K562 (cell line): ENCODE data around the gene LRP4. TPM values are rescaled to one million over a fixed set of nuclear protein-coding genes. Genes with fewer than 3 reads are reported as not detected.

Experiments used
- BHLHE40 ChIP-seq: IDR thresholded peaks from 2 replicates; pipeline ENCODE4 v1.6.1; 2011; ENCODE audit warnings: low read length, improper control_type of control experiment
- FOXA3 ChIP-seq, 2 experiments: fragments of 450-650 bp in 1 of 2; sonication (generic) in 1 of 2; formaldehyde crosslinking; IDR thresholded peaks in 1 of 2; conservative IDR thresholded peaks in 1 of 2; 2 replicates each; pipeline versions ENCODE4 v1.4.0 to v1.8.0; 2020 to 2022; ENCODE audit warnings: mild to moderate bottlenecking in 2 of 2, missing genetic modification reagents in 1 of 2
- IRF2 ChIP-seq: sonication (generic); formaldehyde crosslinking; IDR thresholded peaks from 2 replicates; pipeline ENCODE4 v1.8.1; 2022; ENCODE audit warnings: mild to moderate bottlenecking, missing genetic modification reagents
- JUND ChIP-seq, 2 experiments: IDR thresholded peaks; 2 replicates in 1 of 2; 3 replicates in 1 of 2; pipeline ENCODE4 v1.6.1; 2011; ENCODE audit warnings: borderline replicate concordance in 2 of 2, low read depth in 2 of 2, low read length in 2 of 2, improper control_type of control experiment in 1 of 2, missing biosample characterization in 1 of 2, missing genetic modification characterization in 1 of 2, missing genetic modification reagents in 1 of 2
- KLF6 ChIP-seq: fragments of 250-450 bp; sonication (Bioruptor Pico); IDR thresholded peaks from 2 replicates; pipeline ENCODE4 v1.4.0; 2020; ENCODE audit warnings: mild to moderate bottlenecking, moderate library complexity, borderline replicate concordance
- MAFG ChIP-seq: fragments of 450-650 bp; conservative IDR thresholded peaks from 2 replicates; pipeline ENCODE4 v1.6.1; 2016; ENCODE audit warnings: missing genetic modification characterization, missing compliant biosample characterization
- MTA3 ChIP-seq: fragments of 450-650 bp; formaldehyde crosslinking; IDR thresholded peaks from 2 replicates; pipeline ENCODE4 v1.6.1; 2017; ENCODE audit warnings: mild to moderate bottlenecking, borderline replicate concordance
- NFE2L1 ChIP-seq: fragments of 450-650 bp; IDR thresholded peaks from 2 replicates; pipeline ENCODE4 v1.6.1; 2016; ENCODE audit warnings: missing genetic modification characterization, low read depth, mild to moderate bottlenecking, missing compliant biosample characterization, moderate library complexity, borderline replicate concordance
- NR2C2 ChIP-seq, 2 experiments: fragments of 200-800 bp in 1 of 2; sonication (Bioruptor generic) in 1 of 2; sonication (generic) in 1 of 2; formaldehyde crosslinking in 1 of 2; IDR thresholded peaks; 2 replicates each; pipeline versions ENCODE4 v1.6.1 to v1.8.0; 2016 to 2022; ENCODE audit warnings: mild to moderate bottlenecking in 1 of 2, missing compliant biosample characterization in 1 of 2, missing genetic modification characterization in 1 of 2, missing genetic modification reagents in 1 of 2
- NR4A1 ChIP-seq, 2 experiments: fragments of 250-450 bp in 1 of 2; fragments of 450-650 bp in 1 of 2; sonication (Bioruptor Pico) in 1 of 2; IDR thresholded peaks; 2 replicates each; pipeline versions ENCODE4 v1.4.0 to v1.6.1; 2016 to 2020; ENCODE audit warnings: mild to moderate bottlenecking in 2 of 2, missing compliant biosample characterization in 1 of 2, missing genetic modification characterization in 1 of 2, moderate library complexity in 1 of 2
- RAD51 ChIP-seq: fragments of 450-650 bp; IDR thresholded peaks from 2 replicates; pipeline ENCODE4 v1.7.1; 2016; ENCODE audit warnings: low read depth, mild to moderate bottlenecking, borderline replicate concordance
- RBM17 ChIP-seq: fragments of 200-400 bp; formaldehyde crosslinking; IDR thresholded peaks from 2 replicates; pipeline ENCODE4 v1.6.1; 2017; ENCODE audit warnings: low read depth, mild to moderate bottlenecking, low read length, borderline replicate concordance
- RBM22 ChIP-seq: fragments of 200-400 bp; formaldehyde crosslinking; IDR thresholded peaks from 2 replicates; pipeline ENCODE4 v1.6.1; 2018; ENCODE audit warnings: low read length, low read depth; ENCODE audit not compliant: poor library complexity, severe bottlenecking
- SMAD3 ChIP-seq: fragments of 450-650 bp; formaldehyde crosslinking; conservative IDR thresholded peaks from 2 replicates; pipeline ENCODE4 v1.4.0; 2020; ENCODE audit warnings: mild to moderate bottlenecking
- TAF7 ChIP-seq: fragments of 450-650 bp; IDR thresholded peaks from 2 replicates; pipeline ENCODE4 v1.6.1; 2016; ENCODE audit warnings: missing genetic modification characterization, missing compliant biosample characterization
- polyA plus RNA-seq, 8 experiments: library from polyadenylated mRNA; depleted of rRNA in 4 of 8; stranded (reverse) in 5 of 8; unstranded in 3 of 8; fragments of >200 nt; fragmentation: Nextera tagmentation in 2 of 8; fragmentation: Illumina TruSeq in 1 of 8; extraction: Ambion mirVana in 2 of 8; extraction: Trizol in 1 of 8; gene quantifications; 2 replicates each; pipeline versions ENCODE4 v1.2.1 to v1.2.3, GENCODE V29; 2011 to 2014; ENCODE audit warnings: inconsistent platforms in 1 of 8, missing spikeins in 1 of 8
- total RNA-seq, 7 experiments: library from RNA; depleted of rRNA in 6 of 7; stranded (reverse); fragments of >200 nt in 6 of 7; fragmentation: Illumina TruSeq in 2 of 7; extraction: Trizol in 2 of 7; gene quantifications; 2 replicates each; pipeline versions ENCODE4 v1.2.1 to v1.2.3, GENCODE V29; 2011 to 2021; ENCODE audit warnings: low replicate concordance in 1 of 7
- TF ChIP-seq, protein P1 (sequence below), 2 experiments: fragments of 450-650 bp; IDR thresholded peaks; 2 replicates each; pipeline ENCODE4 v1.6.1; 2016; ENCODE audit warnings: mild to moderate bottlenecking in 2 of 2, borderline replicate concordance in 1 of 2, low read depth in 1 of 2, moderate library complexity in 1 of 2
- TF ChIP-seq, protein P2 (sequence below): sonication (generic); formaldehyde crosslinking; IDR thresholded peaks from 2 replicates; pipeline ENCODE4 v1.8.1; 2022; ENCODE audit warnings: missing genetic modification reagents

The LRP4 gene
- total and polyA plus RNA-seq, 9 of the 15 experiments (the other 6 are each of a cell fraction or from before 2014, with no cell fraction given), result 0.04 to 0.54 (median 0.10) TPM

DNA sequence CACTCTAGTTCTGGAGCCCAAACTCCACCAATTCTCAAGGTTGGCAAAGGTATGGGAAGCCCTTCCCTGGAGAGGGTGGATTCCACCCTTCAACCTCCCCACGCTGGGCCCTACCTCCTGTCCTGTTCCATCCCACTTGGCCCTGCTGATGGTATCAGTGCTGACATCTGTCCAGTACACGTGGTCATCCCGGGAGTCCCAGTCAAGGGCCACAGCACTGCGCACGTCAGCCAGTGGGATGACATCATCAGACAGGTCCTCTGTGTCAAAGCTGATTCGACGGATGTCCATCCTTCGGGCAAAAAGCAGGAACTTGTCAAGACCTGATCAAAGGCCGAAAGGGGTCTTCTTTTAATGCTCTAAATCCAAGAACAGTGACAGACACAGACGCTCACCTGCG lies 32.1 kb downstream of the LRP4 start (continued):
- TF ChIP-seq, protein P1, sequence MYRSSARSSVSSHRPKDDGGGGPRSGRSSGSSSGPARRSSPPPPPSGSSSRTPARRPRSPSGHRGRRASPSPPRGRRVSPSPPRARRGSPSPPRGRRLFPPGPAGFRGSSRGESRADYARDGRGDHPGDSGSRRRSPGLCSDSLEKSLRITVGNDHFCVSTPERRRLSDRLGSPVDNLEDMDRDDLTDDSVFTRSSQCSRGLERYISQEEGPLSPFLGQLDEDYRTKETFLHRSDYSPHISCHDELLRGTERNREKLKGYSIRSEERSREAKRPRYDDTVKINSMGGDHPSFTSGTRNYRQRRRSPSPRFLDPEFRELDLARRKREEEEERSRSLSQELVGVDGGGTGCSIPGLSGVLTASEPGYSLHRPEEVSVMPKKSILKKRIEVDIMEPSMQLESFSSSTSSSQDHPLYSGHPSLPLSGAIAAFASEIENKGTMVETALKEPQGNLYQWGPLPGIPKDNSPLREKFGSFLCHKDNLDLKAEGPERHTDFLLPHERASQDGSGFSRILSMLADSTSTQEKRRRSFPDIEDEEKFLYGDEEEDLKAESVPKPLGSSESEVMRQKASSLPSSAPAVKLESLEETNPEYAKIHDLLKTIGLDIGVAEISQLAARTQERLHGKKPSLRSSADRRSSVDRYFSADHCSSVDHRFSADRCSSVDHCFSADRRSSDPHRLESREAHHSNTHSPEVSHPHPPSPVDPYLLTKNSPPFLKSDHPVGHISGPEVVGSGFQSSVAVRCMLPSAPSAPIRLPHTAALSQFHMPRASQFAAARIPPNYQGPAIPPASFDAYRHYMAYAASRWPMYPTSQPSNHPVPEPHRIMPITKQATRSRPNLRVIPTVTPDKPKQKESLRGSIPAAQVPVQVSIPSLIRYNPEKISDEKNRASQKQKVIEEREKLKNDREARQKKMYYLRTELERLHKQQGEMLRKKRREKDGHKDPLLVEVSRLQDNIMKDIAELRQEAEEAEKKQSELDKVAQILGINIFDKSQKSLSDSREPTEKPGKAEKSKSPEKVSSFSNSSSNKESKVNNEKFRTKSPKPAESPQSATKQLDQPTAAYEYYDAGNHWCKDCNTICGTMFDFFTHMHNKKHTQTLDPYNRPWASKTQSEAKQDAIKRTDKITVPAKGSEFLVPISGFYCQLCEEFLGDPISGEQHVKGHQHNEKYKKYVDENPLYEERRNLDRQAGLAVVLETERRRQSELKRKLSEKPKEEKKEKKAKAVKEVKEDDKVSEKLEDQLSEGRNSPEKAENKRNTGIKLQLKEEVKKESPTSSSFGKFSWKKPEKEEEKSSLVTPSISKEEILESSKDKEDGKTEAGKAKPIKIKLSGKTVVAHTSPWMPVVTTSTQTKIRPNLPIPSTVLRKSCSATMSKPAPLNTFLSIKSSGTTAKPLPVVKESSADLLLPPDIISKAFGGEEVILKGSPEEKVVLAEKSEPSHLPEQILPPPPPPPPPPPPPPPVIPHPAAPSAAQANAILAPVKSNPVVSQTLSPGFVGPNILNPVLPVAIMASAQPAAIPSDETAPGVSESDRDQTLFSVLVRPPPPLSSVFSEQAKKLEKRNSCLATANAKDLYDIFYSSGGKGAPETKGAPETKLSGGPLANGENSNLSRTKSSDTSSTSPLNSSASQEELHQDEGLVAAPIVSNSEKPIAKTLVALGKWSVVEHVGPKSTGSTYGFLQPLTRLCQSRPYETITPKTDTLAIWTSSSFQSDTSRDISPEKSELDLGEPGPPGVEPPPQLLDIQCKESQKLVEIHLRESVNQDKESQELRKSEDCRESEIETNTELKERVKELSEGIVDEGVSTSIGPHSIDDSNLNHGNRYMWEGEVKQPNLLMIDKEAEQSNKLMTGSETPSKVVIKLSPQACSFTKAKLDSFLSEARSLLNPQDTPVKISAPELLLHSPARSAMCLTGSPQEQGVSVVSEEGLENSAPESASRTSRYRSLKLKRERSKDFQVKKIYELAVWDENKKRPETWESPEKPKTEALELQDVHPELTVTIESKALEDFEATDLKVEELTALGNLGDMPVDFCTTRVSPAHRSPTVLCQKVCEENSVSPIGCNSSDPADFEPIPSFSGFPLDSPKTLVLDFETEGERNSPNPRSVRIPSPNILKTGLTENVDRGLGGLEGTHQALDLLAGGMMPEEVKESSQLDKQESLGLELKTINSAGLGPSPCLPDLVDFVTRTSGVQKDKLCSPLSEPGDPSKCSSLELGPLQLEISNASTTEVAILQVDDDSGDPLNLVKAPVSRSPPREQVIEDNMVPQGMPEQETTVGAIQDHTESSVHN (IDR thresholded peaks at IDR 0.05; ENCODE audit: borderline replicate concordance in 1 of 2, low read depth in 1 of 2), result peak in 1 of 2 experiments; percentile 86; a peak in 1 of 4 replicates
- TF ChIP-seq RBM22 (no peak), NFE2L1 (tag) (no peak), FOXA3 (CRISPR knock-in tag; conservative IDR thresholded peaks at IDR 0.05 in 1 of 2, IDR thresholded peaks at IDR 0.05 in 1 of 2) (no peak), SMAD3 (CRISPR knock-in tag) (no peak; the same call in 1 of the 2 replicates), BHLHE40 (peak; percentile 78), TAF7 (no peak), JUND (IDR thresholded peaks at IDR 0.05; ENCODE audit: borderline replicate concordance, low read depth, low read length) (peak; percentile 94), JUND (tag; IDR thresholded peaks at IDR 0.05; ENCODE audit: borderline replicate concordance, low read depth, low read length) (peak; percentile 95), KLF6 (CRISPR knock-in tag) (no peak), IRF2 (CRISPR knock-in tag) (no peak), RBM17 (no peak), NR4A1 (CRISPR knock-in tag; IDR thresholded peaks at IDR 0.05) (no peak), NR4A1 (tag; IDR thresholded peaks at IDR 0.05) (no peak), MTA3 (peak; percentile 58; the same call in 1 of the 2 replicates), NR2C2 (CRISPR knock-in tag; IDR thresholded peaks at IDR 0.05) (no peak), NR2C2 (tag; IDR thresholded peaks at IDR 0.05) (peak; percentile 54), RAD51 (0 out of 2 replicates have a peak, but pooled peaks have one; percentile 34), MAFG (tag) (no peak)
- TF ChIP-seq, protein P2, sequence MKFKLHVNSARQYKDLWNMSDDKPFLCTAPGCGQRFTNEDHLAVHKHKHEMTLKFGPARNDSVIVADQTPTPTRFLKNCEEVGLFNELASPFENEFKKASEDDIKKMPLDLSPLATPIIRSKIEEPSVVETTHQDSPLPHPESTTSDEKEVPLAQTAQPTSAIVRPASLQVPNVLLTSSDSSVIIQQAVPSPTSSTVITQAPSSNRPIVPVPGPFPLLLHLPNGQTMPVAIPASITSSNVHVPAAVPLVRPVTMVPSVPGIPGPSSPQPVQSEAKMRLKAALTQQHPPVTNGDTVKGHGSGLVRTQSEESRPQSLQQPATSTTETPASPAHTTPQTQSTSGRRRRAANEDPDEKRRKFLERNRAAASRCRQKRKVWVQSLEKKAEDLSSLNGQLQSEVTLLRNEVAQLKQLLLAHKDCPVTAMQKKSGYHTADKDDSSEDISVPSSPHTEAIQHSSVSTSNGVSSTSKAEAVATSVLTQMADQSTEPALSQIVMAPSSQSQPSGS, result peak; percentile 39; the same call in 1 of the 2 replicates
